Measurements from ENCODE around the gene MYRIP.

The MYRIP gene

DNA sequence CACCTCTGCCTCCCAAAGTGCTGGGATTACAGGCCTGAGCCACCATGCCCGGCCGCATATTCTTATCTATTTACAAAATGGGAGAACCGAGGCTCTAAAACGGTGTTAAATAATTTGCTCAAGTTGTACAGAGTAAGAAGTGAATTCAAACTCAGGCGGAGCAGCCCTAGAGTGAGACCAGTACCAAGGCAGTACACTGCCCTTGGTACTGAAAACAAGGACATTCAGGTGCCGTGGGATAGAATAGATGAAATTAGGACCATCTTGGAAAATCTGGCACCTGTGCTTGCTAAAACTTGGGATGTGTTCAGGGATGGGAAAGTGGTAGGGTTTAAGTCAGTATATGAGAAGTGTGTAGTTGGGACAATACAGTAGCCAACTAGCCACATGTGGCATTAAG, 100.7 kb downstream of the MYRIP start:
- no peak for DNase-seq

DNA sequence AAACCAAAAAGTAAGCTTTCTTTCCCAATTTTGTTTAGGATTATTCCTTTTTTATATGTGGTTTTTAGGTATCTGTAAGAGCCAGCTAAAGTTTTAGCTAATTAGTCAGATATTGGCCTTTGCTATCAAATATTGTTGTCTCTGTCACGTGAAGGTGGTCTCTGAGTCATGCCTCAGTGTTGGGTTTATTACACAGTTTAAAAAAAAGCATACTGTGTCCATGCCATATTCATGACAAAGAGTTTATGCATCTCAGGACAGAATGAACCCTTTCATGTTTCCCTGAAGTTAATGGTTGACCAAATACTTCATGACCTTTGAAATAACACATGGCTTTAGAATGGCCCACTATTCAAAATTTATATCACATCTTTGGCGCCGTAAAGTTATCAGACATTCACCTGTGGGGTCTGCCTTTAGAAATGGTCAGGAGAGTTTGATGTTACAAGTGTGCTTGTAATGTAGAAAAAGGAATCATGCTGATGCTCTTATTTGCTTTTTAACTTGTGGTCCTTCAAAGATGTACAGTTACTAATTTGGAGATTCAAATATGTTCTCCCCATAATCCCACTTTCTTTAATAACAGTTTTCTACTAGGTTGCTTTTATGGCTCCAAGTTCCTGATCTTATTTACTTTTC, 101.5 kb downstream of the MYRIP start:
- no peak for DNase-seq

DNA sequence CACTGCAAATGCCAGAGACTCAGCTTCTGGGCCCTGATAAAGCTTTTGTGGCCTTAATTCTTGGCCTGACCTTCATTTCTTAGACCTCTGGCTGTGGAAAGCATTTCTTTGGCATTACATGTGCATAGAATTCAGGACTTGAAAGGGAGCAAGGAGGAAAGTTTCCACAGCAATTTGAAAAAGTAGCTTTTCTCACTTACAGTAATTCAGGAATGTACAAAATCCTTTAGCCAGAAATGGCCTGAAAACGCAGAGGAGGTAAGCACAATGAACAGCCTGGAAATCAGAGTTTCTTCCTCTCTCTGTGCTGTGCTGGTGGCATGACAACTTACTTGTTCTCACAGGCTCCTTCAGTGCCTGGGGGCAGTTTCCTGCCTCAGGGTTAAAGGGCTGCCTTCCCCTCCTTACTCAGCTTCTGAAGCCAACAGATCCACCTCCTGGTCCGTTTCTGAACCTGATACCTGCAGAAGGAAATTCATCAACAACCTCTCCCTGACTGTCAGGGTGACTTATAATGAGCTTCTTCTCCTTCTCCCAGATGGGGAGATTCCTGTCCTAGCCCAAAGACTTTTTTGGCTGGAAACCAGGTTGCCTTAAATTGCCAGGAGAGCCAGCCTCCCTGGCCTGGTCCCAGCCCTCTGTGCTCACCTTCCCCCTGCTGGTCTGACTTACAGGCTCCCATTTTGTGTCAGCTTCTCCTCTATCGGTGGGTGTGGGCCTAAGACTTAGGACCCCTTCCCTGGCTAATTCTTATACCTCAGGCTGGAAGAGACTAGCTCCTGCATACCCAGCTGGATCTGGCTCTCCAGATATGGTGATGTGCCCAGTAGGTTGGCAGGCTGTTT, 102.3 kb downstream of the MYRIP start:
- DNase-seq: no peak

DNA sequence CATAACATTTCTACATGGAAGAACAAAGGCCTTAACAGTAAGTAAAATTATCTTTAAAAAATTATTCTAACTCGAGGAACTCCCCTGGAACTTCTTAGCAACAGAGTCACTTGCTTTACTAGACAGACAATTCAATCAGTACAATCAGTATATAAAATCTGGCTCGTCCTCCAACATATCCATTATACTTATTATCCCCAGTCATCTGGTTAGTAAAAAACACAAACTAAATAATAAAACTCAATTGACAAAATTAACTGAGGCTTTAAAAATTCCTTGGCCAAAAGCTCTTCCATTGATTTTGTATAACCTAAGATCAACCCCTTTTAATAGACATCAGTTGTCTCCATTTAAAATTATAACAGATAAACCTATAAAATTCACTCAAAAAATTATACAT, 105.6 kb downstream of the MYRIP start:
- no peak for DNase-seq

DNA sequence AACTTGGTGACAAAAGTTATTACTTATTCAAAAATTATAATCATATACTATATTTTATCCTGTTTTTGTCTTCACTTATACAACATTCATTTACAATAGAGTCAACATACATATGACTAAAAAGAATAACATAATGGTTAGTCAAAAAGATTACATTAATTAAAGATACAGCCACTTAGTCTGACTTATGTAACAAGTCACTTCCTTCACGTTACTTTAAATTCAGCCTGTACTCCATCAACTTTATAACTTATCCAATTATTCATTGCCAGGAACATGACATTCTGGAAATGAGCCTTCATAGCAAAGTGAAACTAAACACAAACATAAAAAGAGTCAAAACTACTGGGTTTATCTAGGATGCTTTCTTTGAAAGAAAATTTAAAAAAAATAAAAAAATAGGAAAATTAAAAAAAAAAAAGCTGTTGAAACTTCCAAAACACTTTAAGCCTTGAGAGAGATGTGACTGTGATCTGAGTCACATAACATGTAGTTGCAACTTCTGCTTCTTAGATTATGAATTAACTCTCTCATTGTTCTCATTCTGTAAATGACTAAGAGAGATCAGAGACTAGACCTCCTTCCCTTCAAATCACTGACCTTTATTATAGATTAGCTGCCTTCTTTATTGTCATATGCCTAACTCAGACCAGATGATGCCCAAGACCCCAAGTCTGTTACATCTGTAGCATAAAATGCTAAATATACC, 107.8 kb downstream of the MYRIP start:
- no peak for DNase-seq

- DNase-seq: no peak
Measured at GRCh38 chr3:39919281-39919680, 109.9 kb downstream of the MYRIP start.

- DNase-seq: no peak
Measured at GRCh38 chr3:39920271-39920670, 110.9 kb downstream of the MYRIP start.

- DNase-seq: no peak
Measured at GRCh38 chr3:39927479-39927878, 118.1 kb downstream of the MYRIP start.

GRCh38 chr3:39933986-39934693, 124.7 kb downstream of the MYRIP start:
- DNase-seq: no peak

DNA sequence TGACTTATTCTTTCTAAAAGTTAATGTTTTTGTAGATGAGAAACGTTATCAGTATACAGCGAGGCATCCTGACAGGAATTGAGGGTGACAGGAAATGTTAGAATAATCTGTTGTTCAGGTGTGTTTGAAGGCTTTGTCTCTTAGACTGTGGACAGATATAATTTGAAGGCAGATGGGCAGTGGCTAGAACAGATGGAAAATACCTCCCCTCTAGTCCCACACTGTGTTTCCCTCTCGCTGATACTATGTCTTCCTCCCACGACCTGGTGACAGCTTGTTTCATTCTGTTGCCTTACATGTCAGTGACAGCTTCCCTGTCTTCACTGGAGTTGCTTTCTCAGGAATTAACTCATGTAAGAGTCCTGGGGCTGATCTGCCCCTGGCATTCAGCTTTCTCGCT, 125.3 kb downstream of the MYRIP start:
- no peak for DNase-seq

DNA sequence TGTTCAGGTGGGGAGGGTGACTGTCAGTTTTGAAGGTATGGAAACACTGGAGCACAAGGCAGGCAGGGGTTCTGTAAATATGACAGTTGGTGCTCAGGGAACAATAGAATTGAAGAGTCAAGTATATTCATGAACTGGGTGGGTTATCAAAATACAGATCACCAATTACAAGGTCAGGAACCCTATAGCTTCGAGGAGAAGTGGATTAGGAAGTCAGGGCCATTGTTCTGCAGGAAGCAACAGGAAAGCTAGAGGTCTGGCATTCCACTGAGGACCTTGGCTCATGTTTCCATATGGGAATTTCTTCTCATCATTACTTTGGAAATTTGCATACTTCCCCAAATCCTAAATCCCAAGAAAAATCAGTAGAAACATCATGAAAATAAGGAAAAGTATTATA, 125.9 kb downstream of the MYRIP start:
- DNase-seq: no peak

DNA sequence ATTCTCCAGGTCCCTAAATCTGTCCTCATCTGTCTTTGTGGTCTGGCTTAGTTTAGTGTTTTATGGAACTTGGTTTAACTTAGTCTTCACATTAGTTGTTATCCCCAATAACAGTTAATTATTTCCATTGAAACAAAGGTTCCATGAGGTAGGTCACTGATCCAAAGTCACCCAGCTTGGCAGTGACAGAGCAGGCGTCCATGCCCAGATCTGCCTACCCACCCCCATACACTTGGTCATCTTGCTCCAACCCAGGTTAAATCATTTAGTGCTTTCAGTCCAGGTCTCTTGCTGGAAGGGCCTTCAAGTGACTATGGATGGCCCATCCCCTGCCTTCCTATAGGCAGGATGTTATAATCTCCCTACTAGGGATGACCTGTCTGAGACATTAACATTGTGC, 127.4 kb downstream of the MYRIP start:
- DNase-seq: no peak

GRCh38 chr3:39937315-39937714, 127.9 kb downstream of the MYRIP start:
- no peak for DNase-seq

DNA sequence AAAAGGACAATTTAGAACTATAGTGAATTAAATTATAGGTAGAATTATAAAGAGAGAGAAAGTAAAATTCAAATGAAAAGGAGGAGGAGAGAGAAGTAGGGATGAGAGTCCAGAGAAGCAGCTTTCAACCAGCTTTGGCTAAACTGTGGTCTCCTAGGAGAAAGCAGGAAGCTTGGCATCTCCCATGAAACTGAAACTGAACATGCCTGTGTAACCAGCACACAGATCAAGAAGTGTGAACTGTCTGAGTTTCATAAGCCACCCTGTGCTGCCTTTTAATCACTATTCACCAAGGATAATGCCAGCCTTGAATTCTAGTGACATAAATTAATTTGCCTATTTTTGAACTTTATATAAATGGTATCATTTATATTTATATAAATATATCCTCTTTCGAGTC, 128.5 kb downstream of the MYRIP start:
- no peak for DNase-seq

GRCh38 chr3:39941931-39942330, 132.5 kb downstream of the MYRIP start:
- DNase-seq: no peak

DNA sequence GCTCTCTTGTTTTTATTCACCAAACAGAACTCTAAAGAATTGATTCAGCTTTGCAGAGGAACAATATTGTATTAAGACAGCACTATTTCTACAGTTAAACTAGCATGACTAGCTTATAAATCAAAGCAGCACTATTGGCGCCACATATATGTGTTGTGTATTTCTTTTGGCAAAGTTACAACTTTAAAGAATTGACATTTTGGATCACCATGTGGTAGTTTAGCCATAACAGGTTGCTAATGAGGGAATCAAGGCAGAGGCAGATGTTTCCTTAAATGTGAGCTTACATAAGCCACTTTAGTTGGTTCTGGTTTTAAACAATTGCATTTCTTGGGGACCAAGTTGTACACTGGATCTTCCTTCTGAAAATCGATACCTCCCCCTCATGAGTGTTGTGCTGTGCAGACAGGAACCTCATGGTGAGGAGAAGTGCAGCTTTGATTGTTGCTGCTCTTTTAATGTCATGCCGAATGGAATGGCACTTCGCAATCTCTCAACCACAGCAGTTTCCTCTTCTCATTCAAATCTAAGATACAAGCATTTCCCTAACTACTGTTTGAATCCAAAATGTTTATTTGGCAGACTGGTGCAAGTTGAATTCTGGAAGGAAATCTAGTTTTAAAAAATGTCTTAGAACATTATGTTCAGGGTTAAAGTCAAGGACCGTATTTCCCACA, 151.2 kb downstream of the MYRIP start:
- DNase-seq: no peak

DNA sequence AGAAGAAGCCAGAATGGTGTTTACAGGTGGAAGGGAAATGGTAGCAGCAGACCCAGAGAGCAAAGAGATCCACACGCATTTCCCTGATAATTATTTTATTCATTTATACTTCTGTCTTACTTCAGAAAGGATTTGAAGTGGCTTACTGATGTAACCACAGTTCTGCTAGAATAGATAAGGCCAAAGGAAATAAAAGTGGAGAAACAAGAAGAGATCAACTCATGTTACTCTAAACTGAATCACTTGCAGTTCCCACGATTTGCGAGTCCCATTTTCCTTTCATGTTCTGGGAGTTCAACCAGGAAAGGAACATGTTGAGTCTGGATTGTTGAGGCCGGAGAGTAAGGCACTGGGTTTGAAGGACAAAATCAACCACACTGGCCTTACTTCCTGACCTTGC, 151.8 kb downstream of the MYRIP start:
- no peak for DNase-seq

- DNase-seq: no peak
Measured at GRCh38 chr3:39962581-39962980, 153.2 kb downstream of the MYRIP start.

DNA sequence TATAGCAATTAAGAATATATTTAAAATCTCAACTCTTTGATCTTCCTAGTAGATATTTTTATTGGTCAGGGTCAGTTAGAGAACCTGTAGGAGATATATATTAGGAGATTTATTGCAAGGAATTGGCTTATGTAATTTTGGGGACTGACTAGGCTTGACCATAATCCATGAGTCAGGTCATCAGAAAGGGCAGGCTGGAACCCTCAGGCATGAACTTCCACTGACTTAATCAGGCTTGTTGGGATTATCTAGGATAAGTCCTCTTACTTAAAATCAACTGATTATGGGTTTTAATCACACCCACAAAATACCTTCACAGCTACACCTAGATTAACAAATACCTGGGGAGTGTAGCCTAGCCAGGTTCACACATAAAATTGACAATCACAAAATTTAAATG, 156.1 kb downstream of the MYRIP start:
- DNase-seq: no peak

DNA sequence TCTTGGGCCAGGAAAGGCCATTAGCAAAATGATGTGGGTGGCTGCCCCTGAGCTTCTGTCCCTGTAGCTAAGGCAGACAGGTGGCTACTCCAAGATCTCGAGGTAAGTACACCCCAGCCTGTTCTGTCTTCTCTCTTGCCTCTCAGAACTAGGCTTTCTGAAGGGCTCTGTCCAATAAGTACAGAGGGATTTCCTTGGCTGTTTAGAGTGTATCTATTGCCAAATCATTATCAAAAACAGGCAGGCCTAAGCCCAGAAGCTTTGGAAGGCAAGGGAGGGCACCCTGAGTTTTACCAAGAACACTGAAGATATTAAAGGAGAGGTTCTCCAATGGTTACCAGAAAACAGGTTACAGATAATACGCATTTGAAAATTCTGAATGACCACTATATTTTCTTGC, 156.6 kb downstream of the MYRIP start:
- DNase-seq: no peak

DNA sequence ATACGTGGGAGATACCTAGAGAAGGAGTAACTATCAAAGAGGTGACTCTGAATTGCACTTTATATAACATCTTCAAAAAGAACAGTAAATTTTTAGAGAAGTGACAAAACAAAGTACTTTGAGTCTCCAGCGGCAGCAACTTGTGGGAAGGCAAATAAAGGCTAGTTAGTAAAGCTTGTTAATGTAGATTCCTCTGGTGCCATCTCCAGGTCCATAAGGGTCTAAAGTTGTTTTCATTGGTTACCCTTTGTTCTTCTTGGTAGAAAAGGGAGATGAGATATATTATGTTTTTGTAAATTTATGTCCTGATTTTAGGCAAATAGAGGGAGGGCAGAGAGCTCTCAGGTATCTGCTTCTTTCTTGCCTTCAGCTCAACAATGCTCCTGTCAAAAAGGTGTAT, 161.6 kb downstream of the MYRIP start:
- DNase-seq: no peak

GRCh38 chr3:39971559-39972031, 162.2 kb downstream of the MYRIP start:
- DNase-seq: no peak

DNA sequence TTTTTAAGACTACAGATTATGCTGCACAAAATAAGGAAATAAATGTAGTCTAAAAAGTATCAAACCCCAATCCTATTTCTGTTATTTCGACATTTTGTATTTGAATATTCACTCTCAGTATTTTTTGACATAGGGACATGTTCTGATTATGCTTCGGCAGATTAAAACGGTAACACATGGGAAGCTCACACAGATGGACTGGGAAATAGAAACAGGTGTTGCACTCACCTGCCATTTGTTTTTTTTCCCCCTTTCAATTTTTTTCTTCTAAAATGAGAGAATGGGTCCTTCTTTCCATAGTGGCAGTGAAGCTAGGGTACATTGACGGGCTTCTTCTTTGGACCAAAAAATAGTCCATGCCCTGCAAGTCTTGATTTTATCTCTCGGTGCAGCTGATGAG, 163.1 kb downstream of the MYRIP start:
- DNase-seq: no peak

Measured in GF-D8 (cell line).